ENCODE data around the gene OCA2.
"Not testable (repeated sequence)": the region's sequence is repeated elsewhere in the genome, so short reads cannot be mapped to it uniquely, and the experiment has no call there.

The OCA2 gene

DNA sequence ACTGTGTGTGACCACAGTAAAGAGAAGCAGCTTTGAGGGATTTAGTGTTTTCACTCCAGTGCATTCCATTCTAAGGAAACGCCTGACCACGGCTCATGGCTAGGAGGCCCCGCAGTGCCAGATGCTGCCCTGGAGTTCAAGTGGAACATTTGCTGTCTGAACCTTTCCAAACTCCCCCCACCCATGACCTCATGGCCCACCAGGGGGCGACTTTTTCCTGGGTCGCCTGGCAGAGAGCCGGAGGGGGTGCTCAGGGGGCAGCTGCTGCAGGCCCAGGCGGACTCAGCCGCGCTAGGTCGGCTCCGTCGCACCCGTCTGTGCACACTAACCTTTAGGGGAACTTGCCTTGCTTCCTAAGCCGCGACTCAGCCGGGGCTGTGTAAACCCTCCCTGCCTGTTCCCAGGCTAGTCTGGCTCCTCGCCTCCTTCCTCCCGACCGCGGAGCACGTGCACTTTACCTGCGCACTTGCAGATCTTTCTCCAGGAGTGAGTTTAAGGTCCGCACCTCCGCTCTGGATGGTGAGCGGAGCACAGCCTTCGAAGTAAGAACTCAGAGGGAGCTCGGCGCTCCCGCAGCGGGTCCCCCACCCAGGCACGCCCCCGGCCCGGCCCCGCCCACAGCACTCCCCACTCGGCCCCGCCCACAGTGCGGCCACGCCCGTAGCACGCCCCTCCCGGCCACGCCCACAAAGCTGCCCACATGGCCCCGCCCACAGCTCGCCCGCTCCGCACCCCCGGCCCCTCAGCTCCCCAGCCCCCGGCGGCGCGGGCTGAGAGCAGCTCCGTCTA, at the start of gene OCA2:
Gene OCA2 (minus strand): TSS at position 550 of the 789 bp plus-strand sequence. CDS start 17,441 bp downstream, outside the sequence.
- no peak within 1 kb of the TSS for H3K27ac Mint-ChIP-seq
- H3K4me3 Mint-ChIP-seq, result peak within 1 kb of the TSS; percentile 72
- H3K27me3 Mint-ChIP-seq, result peaks cover 39% of the 10 kb centered on the region
- H3K9me3 Mint-ChIP-seq, result no peaks in the 10 kb centered on the region
- peaks cover under 1% of the 10 kb centered on the region for H3K36me3 Mint-ChIP-seq
- H3K4me1 Mint-ChIP-seq, result peaks cover 24% of the 10 kb centered on the region

DNA sequence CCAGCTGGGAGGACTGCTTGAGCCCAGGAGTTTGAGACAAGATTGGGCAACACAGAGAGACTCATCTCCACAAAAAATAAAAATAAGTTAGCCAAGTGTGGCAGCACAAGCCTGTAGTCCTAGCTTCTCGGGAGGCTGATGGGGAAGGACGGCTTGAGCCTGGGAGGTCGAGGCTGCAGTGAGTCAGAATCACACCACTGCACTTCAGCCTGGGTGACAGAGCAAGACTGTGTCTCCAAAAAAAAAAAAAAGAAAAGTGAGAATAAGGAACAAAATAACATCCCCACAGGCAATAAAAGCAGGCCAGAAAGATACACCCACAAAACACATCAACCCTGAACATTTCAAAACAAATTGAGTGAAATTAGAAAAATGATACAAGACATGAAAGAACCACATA, 48.7 kb upstream of the OCA2 start:
- Mint-ChIP-seq H3K27ac (no peak overlapping the region), H3K36me3 (peaks cover 41% of the 10 kb centered on the region), H3K9me3 (peaks cover 12% of the 10 kb centered on the region), H3K27me3 (no peaks in the 10 kb centered on the region), H3K4me3 (no peak overlapping the region), H3K4me1 (peaks cover 4% of the 10 kb centered on the region)

DNA sequence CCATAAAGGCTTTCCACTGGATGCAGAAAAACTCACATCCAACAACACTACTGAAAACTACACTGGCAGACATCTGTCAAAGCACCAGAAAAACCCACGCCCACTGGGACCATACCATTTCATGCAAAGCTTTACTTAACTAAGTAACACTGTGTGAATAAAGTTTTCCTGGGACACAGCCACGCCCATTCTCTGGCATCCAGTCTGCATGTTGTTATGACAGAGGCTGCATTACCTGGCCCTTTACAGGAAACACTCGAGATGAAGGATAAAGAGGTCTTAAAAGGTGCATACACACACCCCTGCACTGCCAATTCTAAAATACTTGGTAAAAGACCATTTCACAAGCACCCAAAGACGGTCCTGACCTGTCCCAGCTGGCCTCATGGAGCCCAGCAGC, 46.3 kb upstream of the OCA2 start:
- H3K36me3 Mint-ChIP-seq, result peaks cover 33% of the 10 kb centered on the region
- not testable (repeated sequence) for H3K27ac Mint-ChIP-seq

DNA sequence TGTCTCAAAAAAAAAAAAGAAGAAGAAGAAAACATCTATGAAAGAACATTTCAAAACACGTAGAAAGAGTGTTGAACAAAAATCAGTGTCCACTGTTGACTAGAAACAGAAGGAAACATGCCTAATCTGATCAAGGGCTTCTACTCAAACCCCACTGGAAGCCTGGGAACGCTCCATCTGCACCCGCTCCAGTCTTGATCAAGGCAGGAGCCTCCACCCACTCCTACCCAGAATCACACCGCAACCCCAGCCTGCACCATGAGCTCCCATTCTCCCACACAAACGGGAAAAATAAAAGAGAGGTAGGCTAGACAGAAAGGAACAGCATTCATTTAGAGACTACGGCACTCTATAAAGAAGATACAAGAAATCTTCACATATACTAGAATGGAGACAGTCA, 40.9 kb upstream of the OCA2 start:
- no peaks in the 10 kb centered on the region for H3K27me3 Mint-ChIP-seq
- H3K9me3 Mint-ChIP-seq, result no peaks in the 10 kb centered on the region
- peaks cover 33% of the 10 kb centered on the region for H3K4me1 Mint-ChIP-seq
- H3K36me3 Mint-ChIP-seq, result peaks cover 29% of the 10 kb centered on the region
- H3K4me3 Mint-ChIP-seq, result no peak overlapping the region
- H3K27ac Mint-ChIP-seq, result no peak overlapping the region

More for the DNA sequence above, 46.3 kb upstream of the OCA2 start:
- not testable (repeated sequence) for H3K4me1 Mint-ChIP-seq, H3K9me3 Mint-ChIP-seq, H3K27me3 Mint-ChIP-seq, H3K4me3 Mint-ChIP-seq

DNA sequence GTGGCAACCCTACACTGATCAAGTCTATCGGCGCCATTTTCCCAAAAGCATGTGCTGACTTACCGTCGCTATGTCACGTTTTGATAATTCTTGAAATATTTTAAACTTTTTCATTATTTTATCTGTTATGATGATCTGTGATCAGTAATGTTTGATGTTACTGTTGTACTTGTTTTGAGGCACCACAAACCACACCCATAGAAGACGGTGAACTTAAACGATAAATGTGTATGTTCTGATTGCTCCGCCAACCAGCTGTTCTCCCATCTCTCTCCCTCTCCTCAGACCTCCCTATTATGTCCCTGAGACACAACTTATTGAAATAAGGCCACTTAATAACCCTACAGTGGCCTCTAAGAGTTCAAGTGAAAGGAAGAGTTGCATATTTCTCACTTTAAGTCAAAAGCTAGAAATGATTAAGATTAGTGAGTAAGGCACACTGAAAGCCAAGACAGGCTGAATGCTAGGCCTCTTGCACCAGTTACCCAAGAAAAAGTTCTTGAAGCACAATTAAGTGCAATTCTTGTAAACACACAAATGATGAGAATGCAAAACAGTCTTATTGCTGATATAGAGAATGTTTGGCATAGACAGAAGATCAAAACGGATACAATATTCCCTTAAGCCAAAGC, 38.4 kb upstream of the OCA2 start:
- not testable (repeated sequence) for H3K9me3 Mint-ChIP-seq, H3K27me3 Mint-ChIP-seq, H3K27ac Mint-ChIP-seq, H3K4me3 Mint-ChIP-seq
- Mint-ChIP-seq H3K4me1 (peaks cover 33% of the 10 kb centered on the region), H3K36me3 (peaks cover 24% of the 10 kb centered on the region)

DNA sequence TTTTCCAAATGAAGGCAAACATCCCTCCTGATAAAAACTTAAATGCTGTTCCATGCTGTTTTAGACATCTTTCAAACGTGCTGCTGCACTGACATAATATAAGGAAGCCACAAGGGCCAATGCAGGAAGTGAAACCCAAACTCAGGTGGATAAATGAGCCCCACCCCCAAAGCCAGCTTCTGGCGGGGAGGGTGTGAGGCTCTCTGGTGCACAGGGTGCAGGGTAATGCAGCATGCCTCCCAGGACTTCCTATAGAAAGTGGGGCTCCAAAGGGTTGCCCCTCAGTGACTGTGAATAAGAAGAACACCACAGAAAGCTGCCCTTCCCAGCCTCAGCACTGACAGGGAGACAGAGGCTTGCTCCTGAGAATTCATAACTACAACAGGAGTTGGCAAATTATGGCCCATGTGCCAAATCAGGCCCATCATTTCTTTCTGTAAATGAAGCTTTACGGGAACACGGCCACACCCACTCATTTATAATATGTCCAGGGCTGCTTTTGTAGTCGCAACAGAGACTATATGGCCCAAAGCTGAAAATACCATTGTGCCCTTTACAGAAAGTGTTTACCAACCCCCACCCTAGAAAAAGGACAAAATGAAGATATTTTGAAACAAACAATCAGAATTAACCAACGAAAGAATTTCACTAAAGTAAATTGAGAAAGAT, 37.3 kb upstream of the OCA2 start:
- Mint-ChIP-seq H3K36me3 (peaks cover 20% of the 10 kb centered on the region), H3K4me1 (peaks cover 33% of the 10 kb centered on the region)
- not testable (repeated sequence) for H3K9me3 Mint-ChIP-seq, H3K4me3 Mint-ChIP-seq, H3K27ac Mint-ChIP-seq, H3K27me3 Mint-ChIP-seq

DNA sequence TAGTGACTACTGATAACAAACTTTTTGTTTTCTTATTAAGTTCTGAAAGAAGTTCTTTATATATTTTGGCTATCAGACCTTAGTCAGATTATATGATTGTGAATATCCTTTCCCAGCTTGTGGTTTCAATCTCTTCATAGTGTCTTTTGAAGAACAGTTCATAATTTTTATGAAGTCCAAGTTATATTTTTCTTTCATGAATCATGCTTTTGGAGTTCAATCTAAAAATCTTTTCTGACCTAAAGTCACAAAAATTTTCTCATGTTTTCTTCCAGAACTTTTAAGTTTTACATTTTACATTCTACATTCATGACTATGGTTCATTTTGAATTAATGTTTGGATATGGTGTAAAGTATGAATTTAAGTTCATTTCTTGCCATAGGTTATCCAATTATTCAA, 34.2 kb upstream of the OCA2 start:
- Mint-ChIP-seq H3K9me3 (no peaks in the 10 kb centered on the region), H3K4me1 (peaks cover 28% of the 10 kb centered on the region), H3K27me3 (no peaks in the 10 kb centered on the region), H3K4me3 (no peak overlapping the region), H3K27ac (no peak overlapping the region), H3K36me3 (peaks cover 6% of the 10 kb centered on the region)

DNA sequence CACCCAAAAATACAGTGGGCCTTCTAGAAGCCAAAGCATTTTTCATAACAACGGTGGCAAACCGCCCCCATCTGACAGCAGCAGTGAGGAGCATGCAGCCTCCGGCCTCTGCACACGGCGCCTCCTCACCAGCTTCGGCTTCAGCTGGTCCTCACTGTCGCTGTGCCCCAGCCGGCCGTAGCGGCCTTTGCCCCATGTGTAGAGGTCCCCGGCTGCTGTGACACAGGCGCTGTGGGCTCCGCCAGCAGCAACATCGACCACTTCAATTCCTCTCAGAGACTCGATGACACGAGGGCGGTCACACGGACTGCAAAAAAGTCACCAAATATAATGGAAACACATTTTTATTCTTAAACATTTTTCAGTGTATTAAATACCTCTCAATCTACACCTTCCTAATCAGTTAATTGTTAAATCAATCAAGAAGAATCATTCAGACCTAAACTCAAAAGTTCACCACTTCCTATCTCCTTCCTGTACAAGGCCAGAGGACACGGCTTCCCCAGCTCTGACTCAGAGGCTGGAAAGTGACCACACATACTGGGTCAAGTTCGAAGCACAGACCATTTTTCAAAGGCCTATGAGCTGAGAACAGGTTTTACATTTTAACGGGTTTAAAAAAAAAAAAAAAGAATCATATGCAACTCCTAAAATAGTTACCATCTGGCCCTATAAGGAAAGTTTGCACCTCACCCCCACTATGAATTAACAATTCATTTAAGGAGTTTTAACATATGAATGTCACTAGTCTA, 33.6 kb upstream of the OCA2 start:
- Mint-ChIP-seq H3K36me3 (peaks cover 4% of the 10 kb centered on the region), H3K27me3 (no peaks in the 10 kb centered on the region), H3K4me3 (no peak overlapping the region), H3K27ac (no peak overlapping the region), H3K9me3 (no peaks in the 10 kb centered on the region), H3K4me1 (peaks cover 24% of the 10 kb centered on the region)

DNA sequence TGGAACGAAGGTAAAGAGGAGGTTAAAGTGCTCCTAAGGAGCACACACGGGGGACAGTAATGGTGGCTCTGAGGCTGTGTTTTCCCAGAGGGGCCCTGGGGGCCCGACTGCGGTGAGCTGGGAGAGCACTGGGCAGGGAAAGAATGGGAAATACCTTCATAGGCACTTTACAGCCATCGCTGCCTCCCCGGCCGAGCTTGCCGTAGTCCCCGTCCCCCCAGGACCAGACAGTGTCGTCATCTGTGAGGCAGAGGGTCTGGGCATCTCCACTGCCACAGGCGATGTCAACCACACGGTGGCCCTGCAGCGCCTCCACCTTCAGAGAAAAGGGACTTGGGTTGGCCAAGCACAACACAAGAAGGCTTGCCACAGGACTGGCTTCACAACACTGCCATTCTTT, 32.8 kb upstream of the OCA2 start:
- H3K4me1 Mint-ChIP-seq, result peaks cover 17% of the 10 kb centered on the region
- no peaks in the 10 kb centered on the region for H3K9me3 Mint-ChIP-seq
- H3K4me3 Mint-ChIP-seq, result no peak overlapping the region
- no peak overlapping the region for H3K27ac Mint-ChIP-seq
- no peaks in the 10 kb centered on the region for H3K27me3 Mint-ChIP-seq
- H3K36me3 Mint-ChIP-seq, result peaks cover 4% of the 10 kb centered on the region

DNA sequence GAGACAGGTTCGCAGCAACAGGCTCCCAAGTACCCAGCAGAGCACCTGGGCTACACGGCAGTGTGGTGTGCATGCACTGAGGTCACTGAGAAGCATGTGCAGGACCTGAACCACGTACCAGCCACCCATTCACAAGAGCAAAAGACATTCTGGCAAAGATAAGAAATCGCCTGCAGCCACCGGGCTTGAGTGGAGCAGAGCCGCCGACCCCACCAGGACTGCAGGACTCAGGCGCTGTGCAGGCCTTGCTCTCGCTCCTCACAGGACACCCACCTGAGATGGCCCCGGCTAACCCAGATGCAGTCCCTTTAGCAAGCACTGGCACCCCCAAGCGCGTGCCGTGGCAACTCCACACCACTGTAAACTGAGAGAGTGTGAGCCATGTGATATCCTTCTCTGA, 32.3 kb upstream of the OCA2 start:
- Mint-ChIP-seq H3K27ac (no peak overlapping the region), H3K4me3 (no peak overlapping the region), H3K27me3 (no peaks in the 10 kb centered on the region), H3K4me1 (peaks cover 11% of the 10 kb centered on the region), H3K9me3 (no peaks in the 10 kb centered on the region), H3K36me3 (peaks cover 4% of the 10 kb centered on the region)

DNA sequence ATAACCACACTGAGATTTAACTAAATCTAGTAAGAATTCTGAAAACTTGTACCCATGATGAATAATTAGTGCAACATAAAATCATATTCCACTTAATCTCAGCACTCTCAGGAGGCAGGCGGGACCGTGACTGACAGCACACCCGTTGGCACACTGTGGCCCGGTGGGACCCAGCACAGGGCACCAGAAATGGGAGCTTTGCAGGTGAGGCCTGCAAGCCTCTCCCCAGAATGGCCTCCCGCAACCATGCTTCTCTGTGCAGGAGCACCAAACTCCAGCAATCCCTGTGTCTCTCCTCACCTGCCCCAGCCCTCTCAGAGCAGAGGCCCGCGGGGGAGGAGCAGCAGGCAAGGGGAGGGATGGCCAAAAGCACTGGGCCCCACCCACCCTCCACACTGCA, 31.5 kb upstream of the OCA2 start:
- no peaks in the 10 kb centered on the region for H3K27me3 Mint-ChIP-seq
- H3K9me3 Mint-ChIP-seq, result no peaks in the 10 kb centered on the region
- H3K4me3 Mint-ChIP-seq, result no peak overlapping the region
- H3K27ac Mint-ChIP-seq, result no peak overlapping the region
- peaks cover 7% of the 10 kb centered on the region for H3K4me1 Mint-ChIP-seq
- H3K36me3 Mint-ChIP-seq, result peaks cover 4% of the 10 kb centered on the region

DNA sequence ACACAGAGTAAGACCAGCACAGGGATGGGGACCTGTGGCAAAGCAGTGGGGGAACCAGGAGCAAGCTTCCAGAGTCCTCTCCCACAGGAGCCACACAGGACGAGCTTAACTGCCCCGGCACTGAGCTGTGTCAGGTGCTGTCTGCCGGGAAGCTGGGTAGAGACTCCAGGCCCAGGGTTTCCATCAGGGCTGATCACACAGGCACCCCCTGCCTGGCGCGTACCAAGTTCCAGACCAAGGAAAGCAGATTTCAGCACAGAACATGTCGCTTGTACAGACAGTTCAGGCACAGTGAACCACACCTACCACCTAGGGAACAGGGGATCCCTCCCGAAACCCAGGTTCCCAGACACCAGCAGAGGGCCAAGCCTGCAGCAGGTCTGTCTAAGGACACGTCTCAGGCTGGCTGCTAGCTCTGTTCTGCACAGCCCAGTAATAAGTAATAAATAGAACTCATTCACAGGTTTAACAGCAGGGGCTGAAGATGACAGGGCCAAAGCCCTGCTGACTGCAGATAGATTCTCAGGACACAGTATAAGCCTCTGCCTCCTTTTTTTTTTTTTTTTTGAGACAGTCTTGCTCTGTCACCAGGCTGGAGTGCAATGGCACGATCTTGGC, 30.2 kb upstream of the OCA2 start:
- Mint-ChIP-seq H3K27ac (no peak overlapping the region), H3K9me3 (no peaks in the 10 kb centered on the region), H3K36me3 (peaks cover 4% of the 10 kb centered on the region), H3K4me3 (no peak overlapping the region), H3K27me3 (no peaks in the 10 kb centered on the region), H3K4me1 (peaks cover 3% of the 10 kb centered on the region)

DNA sequence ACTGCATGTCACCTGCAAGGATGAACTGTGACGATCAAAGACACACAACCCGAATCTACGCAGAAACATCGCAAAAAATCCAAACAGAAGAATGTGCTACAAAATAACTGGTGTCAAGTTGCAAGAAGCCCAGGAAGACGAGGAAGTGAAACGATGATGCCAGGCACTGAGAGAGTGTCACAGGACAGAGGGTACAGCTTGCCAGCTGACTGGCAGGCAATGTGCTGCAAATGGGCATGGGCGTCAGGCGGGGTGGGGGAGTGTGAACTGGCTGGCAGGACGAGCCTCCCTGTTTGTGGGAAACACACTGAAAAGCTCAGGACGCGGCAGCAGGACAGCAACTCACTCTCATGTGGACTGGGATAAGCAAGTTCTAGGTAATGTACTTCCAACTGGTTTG, 28.9 kb upstream of the OCA2 start:
- Mint-ChIP-seq H3K9me3 (no peaks in the 10 kb centered on the region), H3K27ac (no peak overlapping the region), H3K36me3 (peaks cover 2% of the 10 kb centered on the region), H3K4me3 (no peak overlapping the region), H3K4me1 (peaks cover 3% of the 10 kb centered on the region), H3K27me3 (no peaks in the 10 kb centered on the region)

DNA sequence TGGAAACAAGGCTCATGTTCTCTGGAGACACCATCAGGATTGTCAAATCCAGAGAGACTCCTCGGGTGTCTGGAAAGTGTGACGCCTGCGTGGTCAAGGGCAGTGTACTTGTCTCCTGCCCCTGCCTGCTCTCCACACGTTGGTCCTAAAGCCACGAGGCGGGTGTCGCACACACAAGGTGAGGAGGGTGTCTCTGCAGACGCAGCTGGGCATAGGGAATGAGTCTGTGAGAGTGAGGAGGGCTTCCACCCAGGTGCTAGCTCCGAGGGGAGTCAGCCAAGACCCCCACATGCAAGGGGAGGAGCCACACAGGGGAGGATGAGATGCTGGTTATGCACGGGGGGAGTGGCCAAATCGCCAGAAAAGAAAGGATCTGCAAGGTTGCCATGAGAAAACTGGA, 27.9 kb upstream of the OCA2 start:
- Mint-ChIP-seq H3K4me1 (peaks cover 3% of the 10 kb centered on the region), H3K36me3 (peaks cover 2% of the 10 kb centered on the region), H3K4me3 (no peak overlapping the region), H3K27me3 (no peaks in the 10 kb centered on the region), H3K27ac (no peak overlapping the region), H3K9me3 (no peaks in the 10 kb centered on the region)

All from activated naive CD4-positive, alpha-beta T cell treated with anti-CD3 and anti-CD28 coated beads, Interleukin-2, amount 50 U/mL, for 24 hours (primary cell).